ENCODE data around the gene TASOR.
"Not testable (repeated sequence)": the region's sequence is repeated elsewhere in the genome, so short reads cannot be mapped to it uniquely, and the experiment has no call there.

Gene TASOR

GRCh38 chr3:56683122-56683817 is at the start of gene TASOR:
TASOR (minus strand) TSS chr3:56683265; CDS start chr3:56683006, 259 bp downstream.
- DNase-seq (ENCODE audit: low read depth in 2 of 2) = peak; percentile 81 to 82

GRCh38 chr3:56732109-56732508 is 49.0 kb upstream of the TASOR start:
- DNase-seq (ENCODE audit: low read depth in 2 of 2) = no peak

- peak; percentile 58 to 59 for DNase-seq (ENCODE audit: low read depth in 2 of 2)
Measured at GRCh38 chr3:56725175-56725574, 42.1 kb upstream of the TASOR start.

- DNase-seq (ENCODE audit: low read depth in 2 of 2) = no peak
Measured at GRCh38 chr3:56724676-56725075, 41.6 kb upstream of the TASOR start.

- no peak for DNase-seq (ENCODE audit: low read depth in 2 of 2)
Measured at GRCh38 chr3:56720849-56721248, 37.8 kb upstream of the TASOR start.

- not testable (repeated sequence) for DNase-seq (ENCODE audit: low read depth in 2 of 2)
Measured at GRCh38 chr3:56718809-56719208, 35.7 kb upstream of the TASOR start.

- DNase-seq (ENCODE audit: low read depth in 2 of 2) = no peak
Measured at GRCh38 chr3:56711344-56711743, 28.3 kb upstream of the TASOR start.

- not testable (repeated sequence) for DNase-seq (ENCODE audit: low read depth in 2 of 2)
Measured at GRCh38 chr3:56707412-56707811, 24.3 kb upstream of the TASOR start.

- DNase-seq (ENCODE audit: low read depth in 2 of 2) = no peak
Measured at GRCh38 chr3:56706629-56707028, 23.6 kb upstream of the TASOR start.

GRCh38 chr3:56704706-56705105 is 21.6 kb upstream of the TASOR start:
- no peak for DNase-seq (ENCODE audit: low read depth in 2 of 2)

GRCh38 chr3:56702490-56703315 is 19.6 kb upstream of the TASOR start:
- DNase-seq (ENCODE audit: low read depth in 2 of 2) = no peak

- DNase-seq (ENCODE audit: low read depth in 2 of 2) = no peak
Measured at GRCh38 chr3:56700151-56700550, 17.1 kb upstream of the TASOR start.

GRCh38 chr3:56694867-56695683 is 12.0 kb upstream of the TASOR start:
- DNase-seq (ENCODE audit: low read depth in 2 of 2) = no peak

- no peak for DNase-seq (ENCODE audit: low read depth in 2 of 2)
Measured at GRCh38 chr3:56693750-56694149, 10.7 kb upstream of the TASOR start.

GRCh38 chr3:56692520-56693433 is 9.7 kb upstream of the TASOR start:
- not testable (repeated sequence) for DNase-seq (ENCODE audit: low read depth in 2 of 2)

- DNase-seq (ENCODE audit: low read depth in 2 of 2) = not testable (repeated sequence)
Measured at GRCh38 chr3:56692001-56692365, 8.9 kb upstream of the TASOR start.

GRCh38 chr3:56691165-56692000 is 8.3 kb upstream of the TASOR start:
- no peak for DNase-seq (ENCODE audit: low read depth in 2 of 2)

GRCh38 chr3:56689303-56689702 is 6.2 kb upstream of the TASOR start:
- no peak for DNase-seq (ENCODE audit: low read depth in 2 of 2)

- no peak for DNase-seq (ENCODE audit: low read depth in 2 of 2)
Measured at GRCh38 chr3:56688191-56688590, 5.1 kb upstream of the TASOR start.

- DNase-seq (ENCODE audit: low read depth in 2 of 2) = no peak
Measured at GRCh38 chr3:56684029-56684428, 964 bp upstream of the TASOR start.

All from stimulated activated CD8-positive, alpha-beta memory T cell treated with anti-CD3 and anti-CD28 coated beads, Interleukin-15, amount 100 ng/mL, for 48 hours (primary cell).